Activated T-cell treated with anti-CD3 and anti-CD28 coated beads, Interleukin-2, amount 50 U/mL, for 24 hours (primary cell): Measurements from ENCODE around the gene LETMD1.
A peak's percentile ranks its signal among the peaks of the same experiment; 100 is the strongest.
"Not testable (repeated sequence)": the region's sequence is repeated elsewhere in the genome, so short reads cannot be mapped to it uniquely, and the experiment has no call there.

Experiments
- DNase-seq: peaks from one replicate; pipeline ENCODE4 v3.0.0-alpha.2; 2020
- H3K27ac Mint-ChIP-seq: 2 replicates; pipeline ENCODE4 v1.8.0; 2020; ENCODE audit warnings: mild to moderate bottlenecking, mixed read lengths
- H3K27me3 Mint-ChIP-seq: 2 replicates; pipeline ENCODE4 v1.8.0; 2020; ENCODE audit warnings: mixed read lengths
- H3K36me3 Mint-ChIP-seq: 2 replicates; pipeline ENCODE4 v1.8.0; 2020; ENCODE audit warnings: low read depth, mixed read lengths
- H3K4me1 Mint-ChIP-seq: 2 replicates; pipeline ENCODE4 v1.8.0; 2020; ENCODE audit warnings: low read depth, mixed read lengths
- H3K4me3 Mint-ChIP-seq: 2 replicates; pipeline ENCODE4 v1.8.0; 2020; ENCODE audit warnings: mild to moderate bottlenecking, moderate library complexity, mixed read lengths
- H3K9me3 Mint-ChIP-seq: 2 replicates; pipeline ENCODE4 v1.8.0; 2020; ENCODE audit warnings: mixed read lengths

LETMD1 gene

GRCh38 chr12:51078346-51078745, 30.2 kb downstream of the LETMD1 start:
- Mint-ChIP-seq H3K36me3 (peaks cover 43% of the 10 kb centered on the region), H3K4me1 (peaks cover 54% of the 10 kb centered on the region)
- not testable (repeated sequence) for H3K9me3 Mint-ChIP-seq, H3K27ac Mint-ChIP-seq, DNase-seq, H3K4me3 Mint-ChIP-seq, H3K27me3 Mint-ChIP-seq

DNA sequence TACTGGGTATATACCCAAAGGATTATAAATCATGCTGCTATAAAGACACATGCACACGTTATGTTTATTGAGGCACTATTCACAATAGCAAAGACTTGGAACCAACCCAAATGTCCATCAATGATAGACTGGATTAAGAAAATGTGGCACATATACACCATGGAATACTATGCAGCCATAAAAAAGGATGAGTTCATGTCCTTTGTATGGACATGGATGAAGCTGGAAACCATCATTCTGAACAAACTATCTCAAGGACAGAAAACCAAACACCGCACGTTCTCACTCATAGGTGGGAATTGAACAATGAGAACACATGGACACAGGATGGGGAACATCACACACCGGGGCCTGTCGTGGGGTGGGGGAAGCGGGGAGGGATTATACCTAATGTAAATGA, 30.7 kb downstream of the LETMD1 start:
- Mint-ChIP-seq H3K4me1 (peaks cover 58% of the 10 kb centered on the region), H3K36me3 (peaks cover 38% of the 10 kb centered on the region)
- not testable (repeated sequence) for H3K9me3 Mint-ChIP-seq, H3K27ac Mint-ChIP-seq, DNase-seq, H3K27me3 Mint-ChIP-seq, H3K4me3 Mint-ChIP-seq

- H3K4me3 Mint-ChIP-seq = no peak overlapping the region
- peaks cover 32% of the 10 kb centered on the region for H3K36me3 Mint-ChIP-seq
- DNase-seq = no peak
- H3K27me3 Mint-ChIP-seq = no peaks in the 10 kb centered on the region
- peaks cover 58% of the 10 kb centered on the region for H3K4me1 Mint-ChIP-seq
- H3K9me3 Mint-ChIP-seq = no peaks in the 10 kb centered on the region
- H3K27ac Mint-ChIP-seq = no peak overlapping the region
Measured at GRCh38 chr12:51080136-51080535, 32.0 kb downstream of the LETMD1 start.

DNA sequence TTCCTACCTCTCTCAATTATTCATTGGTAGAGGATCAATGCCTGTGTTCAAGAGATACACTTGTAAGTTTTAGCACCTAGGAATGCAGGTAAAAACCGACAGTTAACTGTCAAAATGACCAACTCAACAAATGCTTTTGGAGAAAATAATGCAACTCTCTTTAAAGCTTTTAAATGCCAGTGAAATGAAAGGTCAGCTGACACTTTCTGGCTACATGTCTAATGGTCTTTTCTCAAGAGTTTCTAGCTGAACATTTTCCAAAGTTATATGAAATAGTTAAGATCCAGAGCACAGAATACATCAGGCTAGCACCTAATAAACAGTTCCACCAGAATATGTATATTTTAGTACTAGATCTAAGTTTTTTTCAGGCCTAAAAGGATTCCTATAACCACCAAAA, 33.3 kb downstream of the LETMD1 start:
- no peaks in the 10 kb centered on the region for H3K9me3 Mint-ChIP-seq
- peak overlapping the region; percentile 90 for H3K4me3 Mint-ChIP-seq
- peaks cover 23% of the 10 kb centered on the region for H3K36me3 Mint-ChIP-seq
- H3K27ac Mint-ChIP-seq = no peak overlapping the region
- DNase-seq = no peak
- no peaks in the 10 kb centered on the region for H3K27me3 Mint-ChIP-seq
- H3K4me1 Mint-ChIP-seq = peaks cover 51% of the 10 kb centered on the region

DNA sequence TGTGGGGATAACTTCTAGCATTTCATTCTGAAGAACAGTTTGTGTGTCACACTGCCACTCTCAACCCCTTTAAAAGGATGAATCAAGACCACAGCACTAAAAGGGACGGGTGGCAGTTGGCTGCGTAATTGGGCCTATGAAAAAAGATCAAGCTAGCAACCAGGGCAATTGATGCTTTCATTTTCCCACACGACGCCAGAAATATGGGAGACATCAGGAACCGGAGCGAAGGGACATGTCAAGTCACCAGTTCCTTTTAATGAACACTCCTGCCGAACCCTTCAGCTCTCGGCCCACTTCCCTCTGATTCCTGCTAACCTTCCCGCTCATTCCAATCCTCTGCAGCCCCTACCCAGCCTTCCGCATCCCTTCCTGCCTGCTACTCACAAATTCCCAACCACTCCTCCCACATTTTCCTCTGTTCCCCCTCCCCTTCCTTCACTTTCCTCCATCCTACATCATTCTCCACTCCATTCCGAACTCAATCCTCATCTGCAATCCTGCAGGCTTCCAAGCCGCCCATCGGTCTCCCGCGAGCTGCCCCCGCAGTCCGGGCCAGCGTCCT, 34.5 kb downstream of the LETMD1 start:
- H3K36me3 Mint-ChIP-seq = peaks cover 25% of the 10 kb centered on the region
- no peaks in the 10 kb centered on the region for H3K9me3 Mint-ChIP-seq
- no peaks in the 10 kb centered on the region for H3K27me3 Mint-ChIP-seq
- H3K4me1 Mint-ChIP-seq = peaks cover 53% of the 10 kb centered on the region
- H3K27ac Mint-ChIP-seq = peak overlapping the region; percentile 92
- H3K4me3 Mint-ChIP-seq = peak overlapping the region; percentile 90
- DNase-seq = peak; percentile 40

GRCh38 chr12:51083126-51083833, 35.2 kb downstream of the LETMD1 start, which contains the start of gene CSRNP2:
Gene CSRNP2 (minus strand): TSS chr12:51083596. CDS start chr12:51076561, 7,035 bp downstream.
- Mint-ChIP-seq H3K4me3 (peak within 1 kb of the TSS; percentile 90), H3K9me3 (no peaks in the 10 kb centered on the region), H3K27ac (peak within 1 kb of the TSS; percentile 92), H3K27me3 (no peaks in the 10 kb centered on the region), H3K36me3 (peaks cover 25% of the 10 kb centered on the region), H3K4me1 (peaks cover 52% of the 10 kb centered on the region)
- peak; percentile 95 for DNase-seq

DNA sequence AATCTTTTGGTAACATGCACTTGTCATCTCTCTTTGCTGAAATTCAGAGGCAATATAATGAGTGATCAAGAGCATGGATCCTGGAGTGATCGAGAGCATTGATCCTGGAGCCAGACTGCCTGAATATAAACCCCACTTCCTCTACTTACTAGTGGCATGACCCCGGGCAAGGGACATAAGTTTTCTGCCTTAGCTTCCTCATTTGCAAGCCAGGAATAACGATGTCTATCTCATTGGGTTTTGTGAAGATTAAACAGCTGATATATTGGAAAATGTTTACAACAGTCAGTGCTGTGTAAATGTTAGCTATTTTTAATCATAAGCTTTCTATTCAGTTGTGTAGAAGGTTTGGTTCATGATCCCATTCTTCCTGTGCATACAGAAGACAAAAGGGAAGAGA, 37.6 kb downstream of the LETMD1 start:
- Mint-ChIP-seq H3K27me3 (no peaks in the 10 kb centered on the region), H3K9me3 (no peaks in the 10 kb centered on the region), H3K27ac (no peak overlapping the region), H3K36me3 (peaks cover 19% of the 10 kb centered on the region), H3K4me3 (no peak overlapping the region), H3K4me1 (peaks cover 40% of the 10 kb centered on the region)
- no peak for DNase-seq

- Mint-ChIP-seq H3K36me3 (peaks cover 20% of the 10 kb centered on the region), H3K4me3 (no peak overlapping the region), H3K4me1 (peaks cover 31% of the 10 kb centered on the region), H3K27ac (peak overlapping the region; percentile 50), H3K9me3 (no peaks in the 10 kb centered on the region), H3K27me3 (no peaks in the 10 kb centered on the region)
- DNase-seq = no peak
Measured at GRCh38 chr12:51086933-51087332, 38.8 kb downstream of the LETMD1 start.

DNA sequence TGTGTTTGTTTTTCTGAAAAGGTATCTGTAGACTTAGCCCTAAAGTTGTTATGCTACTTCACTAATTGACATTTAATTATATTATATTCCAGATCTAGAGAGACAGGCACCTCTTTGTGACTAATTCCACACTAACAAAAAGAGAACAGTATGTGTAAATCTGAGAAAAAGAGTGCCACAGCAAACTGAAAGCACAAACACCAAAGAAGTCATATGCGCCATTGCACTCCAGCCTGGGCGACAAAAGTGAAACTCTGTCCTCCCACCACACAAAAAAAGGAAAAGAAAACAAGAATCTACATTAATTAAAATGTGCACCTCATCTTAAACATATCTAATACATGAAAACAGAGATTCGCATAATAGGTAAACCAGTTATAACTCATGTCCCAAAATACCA, 39.7 kb downstream of the LETMD1 start:
- Mint-ChIP-seq H3K4me3 (peak overlapping the region; percentile 16), H3K27me3 (no peaks in the 10 kb centered on the region), H3K9me3 (no peaks in the 10 kb centered on the region), H3K4me1 (peaks cover 22% of the 10 kb centered on the region), H3K36me3 (peaks cover 18% of the 10 kb centered on the region), H3K27ac (peak overlapping the region; percentile 50)
- no peak for DNase-seq

DNA sequence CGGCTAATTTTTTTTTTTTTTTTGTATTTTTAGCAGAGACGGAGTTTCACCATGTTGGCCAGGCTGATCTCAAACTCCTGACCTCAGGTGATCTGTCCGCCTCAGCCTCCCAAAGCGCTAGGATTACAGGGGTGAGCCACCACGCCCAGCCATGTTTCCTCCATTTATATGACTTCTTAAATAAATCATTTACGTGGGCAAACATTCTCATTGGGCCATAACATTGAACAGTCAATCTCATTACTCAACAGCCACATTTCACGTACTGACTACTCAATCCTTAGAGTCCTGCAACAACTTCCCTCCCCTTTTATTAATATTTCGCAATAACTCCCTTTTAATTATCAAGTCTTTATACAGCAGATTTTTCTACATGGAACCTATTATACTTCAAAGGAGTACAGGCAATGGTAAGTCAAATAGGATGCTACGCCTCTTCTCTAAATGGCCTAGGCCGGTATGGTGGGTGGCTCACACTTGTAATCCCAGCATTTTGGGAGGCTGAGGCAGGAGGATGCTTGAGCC, 42.6 kb downstream of the LETMD1 start:
- Mint-ChIP-seq H3K9me3 (no peaks in the 10 kb centered on the region), H3K36me3 (peaks cover 38% of the 10 kb centered on the region), H3K4me3 (no peak overlapping the region), H3K4me1 (peaks cover 15% of the 10 kb centered on the region), H3K27ac (no peak overlapping the region), H3K27me3 (no peaks in the 10 kb centered on the region)
- DNase-seq = no peak

DNA sequence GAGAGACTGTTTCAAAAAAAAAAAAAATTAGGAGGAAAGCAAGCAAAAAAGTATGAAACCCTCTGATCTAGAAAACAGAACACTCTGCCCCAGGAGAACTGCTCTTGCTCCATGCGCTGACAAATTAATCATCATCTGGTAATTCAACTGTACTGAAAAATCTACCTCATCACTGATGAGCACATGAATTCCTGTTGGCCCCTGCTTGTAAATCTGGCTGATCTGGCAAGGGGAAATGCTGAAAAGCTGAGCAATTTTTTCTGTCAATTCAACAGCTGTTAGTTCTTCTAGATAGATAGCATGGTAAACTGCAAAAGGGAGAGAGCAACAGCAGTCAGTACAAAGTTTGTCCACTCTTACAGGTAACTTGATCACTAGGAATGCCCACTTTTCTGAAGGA, 50.5 kb downstream of the LETMD1 start:
- Mint-ChIP-seq H3K27me3 (no peaks in the 10 kb centered on the region), H3K27ac (peak overlapping the region; percentile 6), H3K9me3 (no peaks in the 10 kb centered on the region), H3K4me1 (peaks cover 2% of the 10 kb centered on the region), H3K36me3 (peaks cover 87% of the 10 kb centered on the region), H3K4me3 (no peak overlapping the region)
- no peak for DNase-seq

DNA sequence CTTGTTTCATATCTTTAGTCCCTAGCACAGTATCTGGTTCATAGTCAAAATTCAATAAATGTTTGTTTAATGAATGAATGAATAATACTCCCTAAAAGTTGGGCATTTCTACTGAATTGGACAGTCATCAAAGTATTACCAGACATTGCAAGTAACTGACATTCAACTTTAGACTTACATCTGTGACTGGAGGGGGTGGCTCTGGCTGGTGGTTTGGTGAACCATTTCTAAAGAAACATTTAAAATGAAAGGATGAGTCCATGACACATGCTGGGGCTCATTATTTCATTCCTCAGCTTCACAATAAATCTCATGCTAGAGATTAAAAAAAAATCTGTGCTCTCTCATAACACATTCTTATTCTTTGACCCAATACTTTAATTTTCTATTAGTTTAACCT, 55.9 kb downstream of the LETMD1 start:
- Mint-ChIP-seq H3K27me3 (no peaks in the 10 kb centered on the region), H3K36me3 (peaks cover 87% of the 10 kb centered on the region), H3K4me1 (peaks cover 8% of the 10 kb centered on the region), H3K4me3 (no peak overlapping the region), H3K9me3 (no peaks in the 10 kb centered on the region), H3K27ac (peak overlapping the region; percentile 60)
- no peak for DNase-seq

GRCh38 chr12:51108136-51108535, 60.0 kb downstream of the LETMD1 start:
- H3K27ac Mint-ChIP-seq = peak overlapping the region; percentile 26
- no peak for DNase-seq
- no peaks in the 10 kb centered on the region for H3K27me3 Mint-ChIP-seq
- no peaks in the 10 kb centered on the region for H3K9me3 Mint-ChIP-seq
- H3K4me3 Mint-ChIP-seq = no peak overlapping the region
- peaks cover 83% of the 10 kb centered on the region for H3K36me3 Mint-ChIP-seq
- peaks cover 8% of the 10 kb centered on the region for H3K4me1 Mint-ChIP-seq
